Fibroblast of lung (primary cell): ENCODE data around the gene KRT80.
"Not testable (repeated sequence)": the region's sequence is repeated elsewhere in the genome, so short reads cannot be mapped to it uniquely, and the experiment has no call there.

Experiments
- CTCF ChIP-seq, 2 donors: IDR thresholded peaks in 1 of 2; conservative IDR thresholded peaks in 1 of 2; 1 replicate in 1 of 2; 2 replicates in 1 of 2; pipeline ENCODE4 v1.5.1; 2011 to 2012; ENCODE audit warnings: low read length in 2 of 2, control low read depth in 1 of 2, inconsistent platforms in 1 of 2, low read depth in 1 of 2, mild to moderate bottlenecking in 1 of 2
- EZH2 ChIP-seq: IDR thresholded peaks from 2 replicates; pipeline ENCODE4 v1.5.1; 2012; ENCODE audit warnings: low read length, control low read depth, mild to moderate bottlenecking; ENCODE audit errors: missing control alignments

DNA sequence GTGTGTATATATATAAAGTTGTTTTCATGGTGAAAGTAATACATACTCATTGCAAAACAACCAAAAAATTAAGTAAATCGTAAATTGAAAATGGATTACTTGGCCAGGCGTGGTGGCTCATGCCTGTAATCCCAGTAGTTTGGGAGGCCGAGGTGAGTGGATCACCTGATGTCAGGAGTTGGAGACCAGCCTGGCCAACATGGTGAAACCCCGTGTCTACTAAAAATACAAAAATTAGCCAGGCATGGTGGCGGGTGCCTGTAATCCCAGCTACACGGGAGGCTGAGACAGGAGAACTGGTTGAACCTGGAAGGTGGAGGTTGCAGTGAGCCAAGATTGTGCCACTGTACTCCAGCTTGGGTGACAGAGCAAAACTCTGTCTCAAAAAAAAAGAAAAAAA lies 48.4 kb upstream of the KRT80 start:
- not testable (repeated sequence) for TF ChIP-seq CTCF (conservative IDR thresholded peaks at IDR 0.05 in 1 of 2, IDR thresholded peaks at IDR 0.05 in 1 of 2; ENCODE audit: low read depth in 1 of 2, low read length in 2 of 2); EZH2
